LNCAP (cell line): ENCODE results near the gene INPP5B.

Source experiments
- TF ChIP-seq, protein P1 (sequence below): fragments of 450-650 bp; IDR thresholded peaks from 2 replicates; pipeline ENCODE4 v1.5.1; 2017; ENCODE audit warnings: mild to moderate bottlenecking

INPP5B gene

DNA sequence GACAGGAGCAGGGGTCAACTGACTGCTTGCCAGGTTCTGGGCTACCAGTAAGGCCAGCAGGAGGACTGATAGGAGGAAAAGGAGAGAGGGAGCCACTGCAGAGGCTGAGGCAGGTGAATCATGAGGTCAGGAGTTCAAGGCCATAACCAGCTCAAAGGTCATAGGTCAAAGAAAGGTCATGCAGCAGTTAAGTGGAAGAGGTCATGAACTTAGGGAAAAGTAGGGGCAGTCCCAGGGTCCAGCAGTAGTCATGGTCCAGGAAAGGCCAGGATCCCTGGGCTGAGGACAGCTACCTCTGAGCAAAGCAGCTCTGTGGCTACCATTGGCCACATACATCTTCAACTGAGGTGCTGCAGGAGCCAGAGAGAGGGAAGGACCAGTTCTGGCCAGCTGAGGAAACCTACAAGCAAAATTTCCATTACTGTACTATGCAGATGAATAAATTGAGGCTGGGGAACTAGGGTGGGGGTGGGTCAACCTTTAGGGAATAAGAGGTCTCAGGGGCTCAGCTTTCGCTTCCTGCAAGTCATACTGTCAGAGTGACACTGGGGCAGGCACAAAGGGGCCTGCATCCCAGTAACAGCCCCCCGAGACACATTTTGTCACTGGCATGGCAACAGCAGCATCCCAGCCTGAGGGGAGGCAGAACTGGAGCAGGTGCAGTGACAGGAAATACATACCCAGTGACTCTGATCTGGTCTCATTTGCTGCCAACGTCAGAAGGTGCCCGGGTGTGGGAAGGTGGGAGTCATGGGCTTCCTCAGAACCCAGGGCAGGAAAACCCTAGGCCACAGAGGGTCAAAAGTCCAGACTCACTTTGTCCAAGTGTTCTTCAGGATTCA lies 5.2 kb upstream of the INPP5B start:
- TF ChIP-seq, protein P1, sequence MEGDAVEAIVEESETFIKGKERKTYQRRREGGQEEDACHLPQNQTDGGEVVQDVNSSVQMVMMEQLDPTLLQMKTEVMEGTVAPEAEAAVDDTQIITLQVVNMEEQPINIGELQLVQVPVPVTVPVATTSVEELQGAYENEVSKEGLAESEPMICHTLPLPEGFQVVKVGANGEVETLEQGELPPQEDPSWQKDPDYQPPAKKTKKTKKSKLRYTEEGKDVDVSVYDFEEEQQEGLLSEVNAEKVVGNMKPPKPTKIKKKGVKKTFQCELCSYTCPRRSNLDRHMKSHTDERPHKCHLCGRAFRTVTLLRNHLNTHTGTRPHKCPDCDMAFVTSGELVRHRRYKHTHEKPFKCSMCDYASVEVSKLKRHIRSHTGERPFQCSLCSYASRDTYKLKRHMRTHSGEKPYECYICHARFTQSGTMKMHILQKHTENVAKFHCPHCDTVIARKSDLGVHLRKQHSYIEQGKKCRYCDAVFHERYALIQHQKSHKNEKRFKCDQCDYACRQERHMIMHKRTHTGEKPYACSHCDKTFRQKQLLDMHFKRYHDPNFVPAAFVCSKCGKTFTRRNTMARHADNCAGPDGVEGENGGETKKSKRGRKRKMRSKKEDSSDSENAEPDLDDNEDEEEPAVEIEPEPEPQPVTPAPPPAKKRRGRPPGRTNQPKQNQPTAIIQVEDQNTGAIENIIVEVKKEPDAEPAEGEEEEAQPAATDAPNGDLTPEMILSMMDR: no peak

DNA sequence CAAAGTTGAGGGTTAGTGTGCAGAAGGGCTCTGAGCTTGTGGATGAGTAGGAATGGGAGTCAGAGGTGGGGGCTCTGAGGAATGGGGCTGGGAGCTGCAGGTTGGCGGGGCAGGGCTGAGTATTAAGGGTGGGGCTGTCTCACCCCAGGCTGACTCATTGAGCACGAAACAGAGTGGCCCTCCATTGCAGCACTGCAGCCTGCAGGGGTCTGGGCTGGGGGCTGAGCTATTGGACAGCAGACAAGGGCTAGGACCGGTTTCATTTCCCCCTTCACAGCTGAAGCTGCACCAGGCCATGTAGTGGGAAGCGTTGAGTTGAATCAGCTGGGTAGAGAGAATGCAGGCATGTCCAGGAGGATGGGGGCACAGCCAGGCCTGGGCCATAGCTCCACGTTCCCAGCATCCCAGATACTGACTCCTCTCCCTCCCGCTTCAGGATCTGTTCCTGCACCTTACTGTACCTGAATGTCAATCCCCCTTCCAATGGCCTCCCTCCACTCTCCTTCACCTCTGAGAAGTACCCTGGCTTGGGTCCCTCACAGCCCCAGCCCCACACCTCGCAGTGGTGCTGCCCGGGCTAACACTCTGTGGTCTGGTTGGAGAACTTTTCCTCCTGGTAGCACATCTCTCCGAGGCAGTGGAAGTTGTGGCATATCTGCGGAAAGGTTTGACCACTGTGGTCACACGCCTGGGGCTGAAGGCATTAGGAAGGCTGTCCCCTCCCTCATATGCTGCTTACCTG lies 4.4 kb upstream of the INPP5B start:
- TF ChIP-seq, protein P1: no peak

DNA sequence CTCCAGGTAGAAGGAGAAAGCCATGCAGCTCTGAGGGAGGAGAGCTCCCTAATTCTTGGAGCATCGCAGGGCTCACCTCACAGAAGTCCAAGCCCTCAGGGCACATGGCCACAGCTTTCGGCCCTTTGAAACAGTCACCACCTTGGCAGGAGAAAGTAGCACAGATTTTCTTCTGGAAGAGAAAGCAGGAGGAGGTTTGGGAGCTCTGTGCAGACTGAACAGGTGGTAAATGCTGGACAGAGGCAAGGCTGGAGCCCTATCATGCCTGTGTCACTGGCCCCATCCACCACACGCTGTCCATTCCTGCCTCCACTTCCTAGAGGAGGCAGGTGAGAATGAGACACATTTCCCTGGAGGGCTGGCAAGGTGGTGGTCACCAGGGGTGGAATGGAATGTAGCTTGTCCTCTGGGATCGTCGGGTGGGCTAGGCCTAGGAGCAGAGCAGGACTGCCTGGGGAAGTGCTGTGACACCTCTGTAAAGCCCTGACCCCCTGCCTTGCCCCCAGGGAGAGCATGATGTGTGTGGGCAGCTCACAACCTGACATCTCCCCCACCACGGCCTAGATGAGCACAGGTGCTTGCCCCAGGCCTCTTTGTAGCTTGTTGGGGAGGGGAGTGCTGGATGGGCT lies 2.8 kb upstream of the INPP5B start:
- TF ChIP-seq, protein P1: no peak

DNA sequence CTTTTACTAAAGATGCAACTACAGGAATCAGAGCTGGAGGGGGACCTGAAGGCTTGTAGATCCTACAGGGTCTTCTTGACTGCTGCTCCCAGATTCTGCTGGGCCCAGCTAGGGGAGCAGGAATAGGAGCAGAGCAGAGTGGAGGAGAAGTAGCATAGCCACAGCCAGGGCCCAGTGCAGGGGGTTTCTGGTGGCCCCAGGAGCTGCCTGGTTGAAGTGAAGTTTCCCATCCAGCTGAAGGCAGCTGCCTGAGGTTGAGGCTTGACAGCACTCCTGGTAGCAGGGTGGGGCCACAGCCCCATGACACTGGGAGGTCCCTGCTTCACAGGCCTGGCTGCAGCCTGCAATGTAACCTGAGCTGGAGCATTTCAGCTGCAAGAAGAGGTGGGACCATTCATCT lies 2.0 kb upstream of the INPP5B start:
- TF ChIP-seq, protein P1: no peak

- TF ChIP-seq, protein P1: no peak
Measured at GRCh38 chr1:37948166-37948565, 1.3 kb upstream of the INPP5B start.

- TF ChIP-seq, protein P1: no peak
Measured at GRCh38 chr1:37947364-37947763, 511 bp upstream of the INPP5B start.
